HepG2 (cell line): ENCODE data around the gene SECTM1. TPM values are rescaled to one million over a fixed set of nuclear protein-coding genes. Genes with fewer than 3 reads are reported as not detected.

Source experiments
- GATA4 ChIP-seq: sonication (generic); IDR thresholded peaks from 2 replicates; pipeline ENCODE4 v1.6.1; 2016; ENCODE audit warnings: antibody characterized with exemption, low read depth, borderline replicate concordance
- SMYD3 ChIP-seq: sonication (generic); formaldehyde crosslinking; IDR thresholded peaks from 2 replicates; pipeline ENCODE4 v1.8.1; 2023; ENCODE audit warnings: mild to moderate bottlenecking, missing genetic modification reagents
- SSRP1 ChIP-seq: IDR thresholded peaks from 2 replicates; pipeline ENCODE4 v1.6.1; 2016; ENCODE audit warnings: control low read depth
- TCF7L2 ChIP-seq: IDR thresholded peaks from 2 replicates; pipeline ENCODE4 v1.6.1; 2011; ENCODE audit warnings: mild to moderate bottlenecking, low read depth, low read length, moderate library complexity
- YEATS4 ChIP-seq: sonication (generic); formaldehyde crosslinking; IDR thresholded peaks from 2 replicates; pipeline ENCODE4 v1.4.0; 2020; ENCODE audit warnings: missing genetic modification reagents, borderline replicate concordance
- ZC3H13 ChIP-seq: sonication (generic); formaldehyde crosslinking; IDR thresholded peaks from 2 replicates; pipeline ENCODE4 v1.8.1; 2023; ENCODE audit warnings: mild to moderate bottlenecking, missing genetic modification reagents, moderate library complexity
- ZFAT ChIP-seq: sonication (generic); formaldehyde crosslinking; conservative IDR thresholded peaks from 2 replicates; pipeline ENCODE4 v1.8.1; 2023; ENCODE audit warnings: missing genetic modification reagents, inconsistent platforms
- ZNF34 ChIP-seq: sonication (generic); formaldehyde crosslinking; IDR thresholded peaks from 2 replicates; pipeline ENCODE4 v1.4.0; 2020; ENCODE audit warnings: mild to moderate bottlenecking, missing genetic modification reagents, borderline replicate concordance
- ZNF678 ChIP-seq: sonication (generic); formaldehyde crosslinking; IDR thresholded peaks from 2 replicates; pipeline ENCODE4 v1.4.0; 2020; ENCODE audit warnings: mild to moderate bottlenecking, missing genetic modification reagents
- polyA plus RNA-seq, 8 experiments: library from polyadenylated mRNA; depleted of rRNA in 3 of 8; stranded (reverse) in 7 of 8; unstranded in 1 of 8; fragments of >200 nt; fragmentation: Illumina TruSeq in 4 of 8; extraction: Trizol in 4 of 8; gene quantifications; 2 replicates each; pipeline versions ENCODE4 v1.2.1 to v1.2.3, GENCODE V29; 2011 to 2016; ENCODE audit warnings: low read depth in 4 of 8, missing spikeins in 1 of 8, mixed read lengths in 1 of 8; ENCODE audit not compliant: insufficient read depth in 1 of 8
- total RNA-seq, 5 experiments: library from RNA; depleted of rRNA; stranded (reverse); fragments of >200 nt; fragmentation: Illumina TruSeq; extraction: Trizol; gene quantifications; 2 replicates each; pipeline ENCODE4 v1.2.3, GENCODE V29; 2016; ENCODE audit warnings: low read depth in 1 of 5
- TF ChIP-seq, protein P1 (sequence below): sonication (generic); formaldehyde crosslinking; IDR thresholded peaks from 2 replicates; pipeline ENCODE4 v1.4.0; 2020; ENCODE audit warnings: missing genetic modification reagents
- TF ChIP-seq, protein P2 (sequence below): sonication (generic); formaldehyde crosslinking; conservative IDR thresholded peaks from 2 replicates; pipeline ENCODE4 v1.4.0; 2020; ENCODE audit warnings: missing genetic modification reagents
- TF ChIP-seq, protein P3 (sequence below): sonication (generic); formaldehyde crosslinking; IDR thresholded peaks from 2 replicates; pipeline ENCODE4 v1.5.0; 2020; ENCODE audit warnings: missing genetic modification reagents, mild to moderate bottlenecking, borderline replicate concordance
- TF ChIP-seq, protein P4 (sequence below), 2 experiments: IDR thresholded peaks; 2 replicates each; pipeline ENCODE4 v1.6.1; 2011 to 2012; ENCODE audit warnings: low read length in 2 of 2, borderline replicate concordance in 1 of 2, low read depth in 1 of 2, mild to moderate bottlenecking in 1 of 2, moderate library complexity in 1 of 2
- TF ChIP-seq, protein P5 (sequence below): sonication (generic); formaldehyde crosslinking; IDR thresholded peaks from 2 replicates; pipeline ENCODE4 v1.4.0; 2020; ENCODE audit warnings: missing genetic modification reagents

SECTM1 gene
- total and polyA plus RNA-seq, 2 of the 13 experiments (the other 11 are each of a cell fraction or from before 2014, with no cell fraction given) = 3.5 to 5.3 TPM

DNA sequence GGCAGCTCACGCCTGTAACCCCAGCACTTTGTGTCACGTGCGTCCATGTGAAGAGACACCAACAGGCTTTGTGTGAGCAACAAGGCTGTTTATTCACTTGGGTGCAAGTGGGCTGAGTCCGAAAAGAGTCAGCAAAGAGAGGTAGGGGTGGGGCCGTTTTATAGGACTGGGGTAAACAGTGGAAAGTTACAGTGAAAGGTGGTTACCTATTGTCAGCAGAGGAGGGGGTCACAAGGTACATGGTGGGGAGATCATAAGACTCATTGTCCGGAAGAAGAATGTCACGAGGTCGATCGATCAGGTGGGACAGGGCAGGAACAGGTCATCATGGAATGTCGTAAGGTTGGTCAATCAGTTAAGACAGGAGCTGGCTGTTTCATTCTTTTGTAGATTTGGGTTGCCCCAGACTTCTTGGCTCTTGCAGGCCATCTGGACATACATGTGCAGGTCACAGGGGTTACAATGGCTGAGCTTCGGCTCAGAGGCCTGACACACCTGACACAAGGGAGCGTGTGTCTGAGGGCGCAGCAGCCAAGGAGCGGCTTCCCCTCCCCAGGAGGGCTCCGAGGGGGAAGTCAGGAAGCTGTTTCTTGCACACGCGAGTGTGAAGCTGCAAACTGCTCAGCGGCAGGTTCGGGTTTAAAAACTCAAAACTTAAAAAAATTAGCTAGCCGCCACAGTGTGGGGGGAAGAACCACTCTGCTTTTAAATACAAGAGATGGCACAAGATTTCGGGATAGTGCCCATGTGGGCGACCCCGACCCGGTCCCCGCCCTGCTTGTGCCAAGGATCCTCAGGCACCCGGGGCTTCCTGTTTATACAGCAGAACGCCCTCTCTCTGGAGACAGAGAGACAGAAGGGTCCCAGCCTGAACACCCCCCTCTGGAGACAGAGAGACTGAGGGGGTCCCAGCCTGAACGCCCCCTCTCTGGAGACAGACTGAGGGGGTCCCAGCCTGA is 13.1 kb upstream of the SECTM1 start (continued):
- TF ChIP-seq, protein P1, sequence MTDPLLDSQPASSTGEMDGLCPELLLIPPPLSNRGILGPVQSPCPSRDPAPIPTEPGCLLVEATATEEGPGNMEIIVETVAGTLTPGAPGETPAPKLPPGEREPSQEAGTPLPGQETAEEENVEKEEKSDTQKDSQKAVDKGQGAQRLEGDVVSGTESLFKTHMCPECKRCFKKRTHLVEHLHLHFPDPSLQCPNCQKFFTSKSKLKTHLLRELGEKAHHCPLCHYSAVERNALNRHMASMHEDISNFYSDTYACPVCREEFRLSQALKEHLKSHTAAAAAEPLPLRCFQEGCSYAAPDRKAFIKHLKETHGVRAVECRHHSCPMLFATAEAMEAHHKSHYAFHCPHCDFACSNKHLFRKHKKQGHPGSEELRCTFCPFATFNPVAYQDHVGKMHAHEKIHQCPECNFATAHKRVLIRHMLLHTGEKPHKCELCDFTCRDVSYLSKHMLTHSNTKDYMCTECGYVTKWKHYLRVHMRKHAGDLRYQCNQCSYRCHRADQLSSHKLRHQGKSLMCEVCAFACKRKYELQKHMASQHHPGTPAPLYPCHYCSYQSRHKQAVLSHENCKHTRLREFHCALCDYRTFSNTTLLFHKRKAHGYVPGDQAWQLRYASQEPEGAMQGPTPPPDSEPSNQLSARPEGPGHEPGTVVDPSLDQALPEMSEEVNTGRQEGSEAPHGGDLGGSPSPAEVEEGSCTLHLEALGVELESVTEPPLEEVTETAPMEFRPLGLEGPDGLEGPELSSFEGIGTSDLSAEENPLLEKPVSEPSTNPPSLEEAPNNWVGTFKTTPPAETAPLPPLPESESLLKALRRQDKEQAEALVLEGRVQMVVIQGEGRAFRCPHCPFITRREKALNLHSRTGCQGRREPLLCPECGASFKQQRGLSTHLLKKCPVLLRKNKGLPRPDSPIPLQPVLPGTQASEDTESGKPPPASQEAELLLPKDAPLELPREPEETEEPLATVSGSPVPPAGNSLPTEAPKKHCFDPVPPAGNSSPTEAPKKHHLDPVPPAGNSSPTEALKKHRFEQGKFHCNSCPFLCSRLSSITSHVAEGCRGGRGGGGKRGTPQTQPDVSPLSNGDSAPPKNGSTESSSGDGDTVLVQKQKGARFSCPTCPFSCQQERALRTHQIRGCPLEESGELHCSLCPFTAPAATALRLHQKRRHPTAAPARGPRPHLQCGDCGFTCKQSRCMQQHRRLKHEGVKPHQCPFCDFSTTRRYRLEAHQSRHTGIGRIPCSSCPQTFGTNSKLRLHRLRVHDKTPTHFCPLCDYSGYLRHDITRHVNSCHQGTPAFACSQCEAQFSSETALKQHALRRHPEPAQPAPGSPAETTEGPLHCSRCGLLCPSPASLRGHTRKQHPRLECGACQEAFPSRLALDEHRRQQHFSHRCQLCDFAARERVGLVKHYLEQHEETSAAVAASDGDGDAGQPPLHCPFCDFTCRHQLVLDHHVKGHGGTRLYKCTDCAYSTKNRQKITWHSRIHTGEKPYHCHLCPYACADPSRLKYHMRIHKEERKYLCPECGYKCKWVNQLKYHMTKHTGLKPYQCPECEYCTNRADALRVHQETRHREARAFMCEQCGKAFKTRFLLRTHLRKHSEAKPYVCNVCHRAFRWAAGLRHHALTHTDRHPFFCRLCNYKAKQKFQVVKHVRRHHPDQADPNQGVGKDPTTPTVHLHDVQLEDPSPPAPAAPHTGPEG (CRISPR knock-in tag) = peak; percentile 77; the same call in 1 of the 2 replicates
- no peak for TF ChIP-seq TCF7L2
- TF ChIP-seq, protein P2, sequence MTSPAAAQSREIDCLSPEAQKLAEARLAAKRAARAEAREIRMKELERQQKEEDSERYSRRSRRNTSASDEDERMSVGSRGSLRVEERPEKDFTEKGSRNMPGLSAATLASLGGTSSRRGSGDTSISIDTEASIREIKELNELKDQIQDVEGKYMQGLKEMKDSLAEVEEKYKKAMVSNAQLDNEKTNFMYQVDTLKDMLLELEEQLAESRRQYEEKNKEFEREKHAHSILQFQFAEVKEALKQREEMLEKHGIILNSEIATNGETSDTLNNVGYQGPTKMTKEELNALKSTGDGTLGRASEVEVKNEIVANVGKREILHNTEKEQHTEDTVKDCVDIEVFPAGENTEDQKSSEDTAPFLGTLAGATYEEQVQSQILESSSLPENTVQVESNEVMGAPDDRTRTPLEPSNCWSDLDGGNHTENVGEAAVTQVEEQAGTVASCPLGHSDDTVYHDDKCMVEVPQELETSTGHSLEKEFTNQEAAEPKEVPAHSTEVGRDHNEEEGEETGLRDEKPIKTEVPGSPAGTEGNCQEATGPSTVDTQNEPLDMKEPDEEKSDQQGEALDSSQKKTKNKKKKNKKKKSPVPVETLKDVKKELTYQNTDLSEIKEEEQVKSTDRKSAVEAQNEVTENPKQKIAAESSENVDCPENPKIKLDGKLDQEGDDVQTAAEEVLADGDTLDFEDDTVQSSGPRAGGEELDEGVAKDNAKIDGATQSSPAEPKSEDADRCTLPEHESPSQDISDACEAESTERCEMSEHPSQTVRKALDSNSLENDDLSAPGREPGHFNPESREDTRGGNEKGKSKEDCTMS (CRISPR knock-in tag) = no peak
- peak; percentile 86 for TF ChIP-seq YEATS4 (CRISPR knock-in tag)
- TF ChIP-seq, protein P3, sequence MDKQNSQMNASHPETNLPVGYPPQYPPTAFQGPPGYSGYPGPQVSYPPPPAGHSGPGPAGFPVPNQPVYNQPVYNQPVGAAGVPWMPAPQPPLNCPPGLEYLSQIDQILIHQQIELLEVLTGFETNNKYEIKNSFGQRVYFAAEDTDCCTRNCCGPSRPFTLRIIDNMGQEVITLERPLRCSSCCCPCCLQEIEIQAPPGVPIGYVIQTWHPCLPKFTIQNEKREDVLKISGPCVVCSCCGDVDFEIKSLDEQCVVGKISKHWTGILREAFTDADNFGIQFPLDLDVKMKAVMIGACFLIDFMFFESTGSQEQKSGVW (CRISPR knock-in tag) = no peak
- no peak for TF ChIP-seq ZNF34 (CRISPR knock-in tag)
- no peak for TF ChIP-seq ZFAT (CRISPR knock-in tag)
- TF ChIP-seq GATA4 = peak; percentile 70; the same call in 1 of the 2 replicates
- TF ChIP-seq, protein P4, sequence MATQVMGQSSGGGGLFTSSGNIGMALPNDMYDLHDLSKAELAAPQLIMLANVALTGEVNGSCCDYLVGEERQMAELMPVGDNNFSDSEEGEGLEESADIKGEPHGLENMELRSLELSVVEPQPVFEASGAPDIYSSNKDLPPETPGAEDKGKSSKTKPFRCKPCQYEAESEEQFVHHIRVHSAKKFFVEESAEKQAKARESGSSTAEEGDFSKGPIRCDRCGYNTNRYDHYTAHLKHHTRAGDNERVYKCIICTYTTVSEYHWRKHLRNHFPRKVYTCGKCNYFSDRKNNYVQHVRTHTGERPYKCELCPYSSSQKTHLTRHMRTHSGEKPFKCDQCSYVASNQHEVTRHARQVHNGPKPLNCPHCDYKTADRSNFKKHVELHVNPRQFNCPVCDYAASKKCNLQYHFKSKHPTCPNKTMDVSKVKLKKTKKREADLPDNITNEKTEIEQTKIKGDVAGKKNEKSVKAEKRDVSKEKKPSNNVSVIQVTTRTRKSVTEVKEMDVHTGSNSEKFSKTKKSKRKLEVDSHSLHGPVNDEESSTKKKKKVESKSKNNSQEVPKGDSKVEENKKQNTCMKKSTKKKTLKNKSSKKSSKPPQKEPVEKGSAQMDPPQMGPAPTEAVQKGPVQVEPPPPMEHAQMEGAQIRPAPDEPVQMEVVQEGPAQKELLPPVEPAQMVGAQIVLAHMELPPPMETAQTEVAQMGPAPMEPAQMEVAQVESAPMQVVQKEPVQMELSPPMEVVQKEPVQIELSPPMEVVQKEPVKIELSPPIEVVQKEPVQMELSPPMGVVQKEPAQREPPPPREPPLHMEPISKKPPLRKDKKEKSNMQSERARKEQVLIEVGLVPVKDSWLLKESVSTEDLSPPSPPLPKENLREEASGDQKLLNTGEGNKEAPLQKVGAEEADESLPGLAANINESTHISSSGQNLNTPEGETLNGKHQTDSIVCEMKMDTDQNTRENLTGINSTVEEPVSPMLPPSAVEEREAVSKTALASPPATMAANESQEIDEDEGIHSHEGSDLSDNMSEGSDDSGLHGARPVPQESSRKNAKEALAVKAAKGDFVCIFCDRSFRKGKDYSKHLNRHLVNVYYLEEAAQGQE (IDR thresholded peaks at IDR 0.05; ENCODE audit: borderline replicate concordance in 1 of 2, low read depth in 1 of 2, low read length in 2 of 2) = no peak
- peak; percentile 98 for TF ChIP-seq SSRP1 (CRISPR knock-in tag)
- TF ChIP-seq ZNF678 (CRISPR knock-in tag) = peak; percentile 68; the same call in 1 of the 2 replicates
- TF ChIP-seq, protein P5, sequence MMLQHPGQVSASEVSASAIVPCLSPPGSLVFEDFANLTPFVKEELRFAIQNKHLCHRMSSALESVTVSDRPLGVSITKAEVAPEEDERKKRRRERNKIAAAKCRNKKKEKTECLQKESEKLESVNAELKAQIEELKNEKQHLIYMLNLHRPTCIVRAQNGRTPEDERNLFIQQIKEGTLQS (CRISPR knock-in tag) = peak; percentile 74; the same call in 1 of the 2 replicates
- TF ChIP-seq ZC3H13 (CRISPR knock-in tag) = peak; percentile 73; the same call in 1 of the 2 replicates
- TF ChIP-seq SMYD3 (CRISPR knock-in tag) = peak; percentile 81; the same call in 1 of the 2 replicates
